Skeletal muscle tissue (tissue), 4 donors: ENCODE results near the gene ZC3H12C. TPM values are rescaled to one million over a fixed set of nuclear protein-coding genes. Genes with fewer than 3 reads are reported as not detected.

Experiments
- H3K27ac ChIP-seq: one replicate; pipeline ENCODE4 v1.7.0; 2013; ENCODE audit warnings: mild to moderate bottlenecking, low read depth, low read length, inconsistent platforms
- H3K27me3 ChIP-seq, 3 donors: one replicate each; pipeline ENCODE4 v1.7.0; 2013; ENCODE audit warnings: low read length in 3 of 3; ENCODE audit not compliant: control insufficient read depth in 3 of 3, insufficient read depth in 3 of 3
- H3K36me3 ChIP-seq, 3 donors: one replicate each; pipeline ENCODE4 v1.7.0; 2013; ENCODE audit warnings: low read length in 3 of 3; ENCODE audit not compliant: control insufficient read depth in 3 of 3, insufficient read depth in 3 of 3
- H3K4me1 ChIP-seq, 3 donors: one replicate each; pipeline ENCODE4 v1.7.0; 2013; ENCODE audit warnings: low read length in 3 of 3, mild to moderate bottlenecking in 3 of 3; ENCODE audit not compliant: control insufficient read depth in 3 of 3, insufficient read depth in 3 of 3
- H3K4me3 ChIP-seq, 3 donors: one replicate each; pipeline ENCODE4 v1.7.0; 2013; ENCODE audit warnings: low read length in 3 of 3
- H3K9ac ChIP-seq, 3 donors: one replicate each; pipeline ENCODE4 v1.7.0; 2013; ENCODE audit warnings: low read length in 3 of 3, mild to moderate bottlenecking in 3 of 3, moderate library complexity in 2 of 3, low read depth in 1 of 3
- H3K9me3 ChIP-seq, 3 donors: one replicate each; pipeline ENCODE4 v1.7.0; 2013; ENCODE audit warnings: low read length in 3 of 3; ENCODE audit not compliant: control insufficient read depth in 3 of 3
- total RNA-seq: library from RNA; depleted of rRNA; stranded (reverse); fragments of >200 nt; gene quantifications from one replicate; pipeline ENCODE4 v1.2.3, GENCODE V29; 2014
- donor health status: Osteomylitis.

Gene ZC3H12C
- total RNA-seq, 1 donor from 2014 or later: 13.6 TPM

DNA sequence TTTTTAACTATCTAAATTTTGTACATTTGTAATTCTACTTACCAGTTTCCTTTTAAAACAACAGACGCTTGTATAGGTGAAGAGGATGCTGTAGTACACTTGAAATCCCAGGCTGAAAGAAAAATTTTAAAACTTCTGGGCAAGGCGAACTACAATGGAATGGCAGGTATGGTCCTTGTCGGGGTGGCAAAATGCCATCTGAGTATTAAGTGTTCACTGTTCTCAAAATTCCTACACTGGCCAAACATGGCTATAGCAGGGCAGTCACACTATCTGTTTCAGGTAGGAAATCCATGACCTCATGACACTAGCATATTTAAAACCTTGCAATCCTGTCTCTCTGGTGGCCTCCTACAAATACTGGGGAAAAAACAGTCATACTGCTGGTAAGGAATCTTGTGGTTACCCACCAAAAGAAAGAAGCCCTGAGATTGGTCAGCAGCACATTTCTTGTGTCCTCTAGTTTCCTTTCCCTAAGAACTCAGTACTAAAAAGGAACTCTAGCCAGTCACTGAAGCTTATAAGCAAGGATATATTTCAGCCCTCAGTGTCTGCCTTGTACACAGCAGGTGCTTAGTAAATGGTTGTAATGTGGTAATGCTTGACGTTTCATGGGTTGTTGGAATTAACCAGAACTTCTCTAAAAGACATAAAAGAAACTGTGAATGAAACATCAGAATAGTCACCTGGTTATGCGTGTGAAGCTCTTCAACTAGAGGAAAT, 5.2 kb upstream of the ZC3H12C start:
- H3K27ac ChIP-seq: no peak overlapping the region
- no peak overlapping the region for H3K9ac ChIP-seq
- no peaks in the 10 kb centered on the region for H3K36me3 ChIP-seq
- no peaks in the 10 kb centered on the region for H3K27me3 ChIP-seq
- H3K4me3 ChIP-seq: no peak overlapping the region
- H3K9me3 ChIP-seq: no peaks in the 10 kb centered on the region
- peaks cover 5 to 13% (median 6%) of the 10 kb centered on the region in 3 donors for H3K4me1 ChIP-seq

DNA sequence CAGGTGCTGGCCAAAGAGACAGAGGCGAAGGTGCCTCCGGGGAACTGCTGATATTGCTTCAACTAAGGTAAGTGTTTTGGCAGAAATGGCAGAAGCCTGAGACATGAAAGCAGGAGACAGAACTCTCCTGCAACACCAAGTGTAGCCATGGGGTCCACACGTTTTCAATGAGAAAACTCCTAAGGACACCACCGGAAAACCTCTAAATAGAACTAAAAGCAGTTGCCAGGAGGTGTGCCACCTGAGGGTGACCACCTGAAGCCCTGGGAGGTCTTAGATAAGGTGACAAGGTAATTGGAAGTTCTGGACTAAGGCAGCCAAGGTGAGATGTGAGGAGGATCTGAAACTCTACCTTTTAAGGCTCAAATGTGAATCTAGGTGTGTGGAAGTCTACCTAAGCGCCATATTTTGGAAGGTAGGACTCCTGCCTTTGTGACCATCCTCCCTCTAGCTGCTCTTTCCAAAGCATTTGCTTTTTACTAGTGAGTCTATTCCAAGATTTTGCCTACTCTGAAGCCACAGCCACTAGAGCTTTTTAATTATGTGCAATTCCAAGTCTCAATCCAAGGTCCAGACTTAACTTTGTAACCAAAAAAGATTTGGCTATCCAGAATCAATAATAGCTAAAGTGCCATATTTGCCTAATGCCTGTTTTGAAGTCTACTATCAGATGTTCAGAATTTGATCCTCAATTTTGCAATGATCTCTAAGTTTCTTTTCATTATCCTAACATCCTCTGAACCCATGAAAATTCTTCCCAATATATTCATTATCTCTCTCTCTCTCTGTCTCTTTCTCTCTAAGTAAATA, 4.5 kb upstream of the ZC3H12C start:
- H3K36me3 ChIP-seq: no peaks in the 10 kb centered on the region
- no peaks in the 10 kb centered on the region for H3K9me3 ChIP-seq
- H3K4me1 ChIP-seq: peaks cover 5 to 15% (median 7%) of the 10 kb centered on the region in 3 donors
- H3K4me3 ChIP-seq: no peak overlapping the region
- no peak overlapping the region for H3K9ac ChIP-seq
- H3K27me3 ChIP-seq: no peaks in the 10 kb centered on the region
- H3K27ac ChIP-seq: no peak overlapping the region

DNA sequence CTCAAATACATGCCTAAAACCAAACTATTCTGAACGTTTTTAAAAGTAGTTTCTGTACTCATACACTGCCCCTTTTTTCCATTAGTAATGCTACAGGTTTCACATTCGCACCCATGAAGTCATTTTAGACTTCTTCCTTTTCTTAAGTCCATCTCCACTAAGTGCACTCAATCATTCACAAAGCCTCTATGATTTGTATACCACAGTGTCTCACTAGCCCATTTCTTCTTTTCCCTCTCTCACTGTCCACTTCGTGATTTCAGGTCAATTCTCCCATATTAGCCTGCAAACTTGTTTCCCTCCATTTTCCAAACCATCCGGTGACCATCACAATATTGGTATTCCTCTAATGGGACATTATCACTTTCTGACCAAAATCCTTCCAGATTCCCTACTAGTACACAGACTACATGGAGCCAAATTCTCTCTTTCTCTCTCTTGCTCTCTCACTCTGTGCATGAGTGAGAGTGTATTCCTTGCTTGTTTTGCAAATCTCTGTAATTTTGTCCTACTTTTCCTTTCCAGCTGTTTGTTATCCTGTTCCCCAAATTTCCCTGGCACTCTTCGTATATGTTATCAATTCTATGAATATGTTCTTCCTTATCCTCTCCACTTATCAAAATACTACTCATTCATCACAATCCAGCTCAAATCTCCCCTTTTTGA, 3.4 kb upstream of the ZC3H12C start:
- no peak overlapping the region for H3K4me3 ChIP-seq
- H3K36me3 ChIP-seq: no peaks in the 10 kb centered on the region
- H3K9me3 ChIP-seq: no peaks in the 10 kb centered on the region
- no peaks in the 10 kb centered on the region for H3K27me3 ChIP-seq
- no peak overlapping the region for H3K9ac ChIP-seq
- peaks cover 12 to 17% (median 16%) of the 10 kb centered on the region in 3 donors for H3K4me1 ChIP-seq
- no peak overlapping the region for H3K27ac ChIP-seq

DNA sequence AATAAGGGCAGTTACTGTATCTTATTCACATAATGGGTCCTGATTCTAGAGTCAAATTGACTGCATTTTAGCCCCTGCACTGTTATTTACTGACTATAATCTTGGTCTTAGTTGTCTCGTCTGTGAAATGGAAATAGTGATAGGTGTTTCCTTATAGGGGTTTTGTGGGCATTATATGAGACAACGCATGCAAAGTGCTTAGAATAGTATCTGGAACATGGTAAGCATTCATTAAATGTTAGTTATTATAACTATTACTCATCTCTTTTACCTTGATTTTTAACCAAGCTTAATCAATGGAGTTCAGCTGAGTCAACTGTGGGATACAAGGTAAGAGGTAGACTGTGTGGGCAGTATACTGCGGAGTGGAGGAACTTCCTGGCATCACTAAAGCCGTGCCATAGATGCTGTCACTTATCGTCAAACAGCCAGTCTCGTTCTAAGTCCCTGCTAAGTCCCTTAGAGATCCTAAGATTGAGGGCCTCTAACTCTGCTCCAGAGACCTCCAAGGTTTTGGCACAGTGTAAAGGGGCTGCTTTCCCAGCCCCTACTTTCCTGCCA, 2.6 kb upstream of the ZC3H12C start:
- H3K4me3 ChIP-seq: no peak overlapping the region
- no peaks in the 10 kb centered on the region for H3K27me3 ChIP-seq
- H3K27ac ChIP-seq: no peak overlapping the region
- H3K4me1 ChIP-seq: peaks cover 13 to 17% (median 16%) of the 10 kb centered on the region in 3 donors
- H3K36me3 ChIP-seq: no peaks in the 10 kb centered on the region
- no peaks in the 10 kb centered on the region for H3K9me3 ChIP-seq
- no peak overlapping the region for H3K9ac ChIP-seq

DNA sequence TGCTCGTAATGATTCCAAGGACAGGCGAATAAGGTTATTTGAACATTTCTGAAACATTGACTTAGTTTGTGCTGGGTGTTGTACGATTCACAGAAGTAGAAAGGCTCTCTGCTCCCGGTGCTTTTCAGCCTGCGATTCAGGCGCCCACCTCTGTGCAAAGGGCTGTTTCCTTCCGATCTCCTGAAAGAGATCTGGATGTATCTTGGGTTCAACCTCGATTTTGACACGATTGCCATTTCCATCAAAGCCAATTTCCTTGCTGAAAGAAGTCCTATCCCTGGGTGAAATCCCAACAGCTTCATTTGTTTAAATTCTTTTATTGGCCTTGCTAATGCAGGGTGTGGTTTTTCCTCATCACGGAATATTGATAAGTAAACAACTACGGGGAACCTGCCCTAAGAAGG, 1.1 kb upstream of the ZC3H12C start:
- Histone ChIP-seq H3K4me3 (peak overlapping the region; percentile 78 to 81 (median 80)), H3K36me3 (no peaks in the 10 kb centered on the region), H3K27me3 (no peaks in the 10 kb centered on the region), H3K9ac (peak overlapping the region; percentile 84 to 91 (median 84)), H3K4me1 (peaks cover 16 to 17% (median 17%) of the 10 kb centered on the region in 3 donors), H3K27ac (peak overlapping the region; percentile 85), H3K9me3 (no peaks in the 10 kb centered on the region)

DNA sequence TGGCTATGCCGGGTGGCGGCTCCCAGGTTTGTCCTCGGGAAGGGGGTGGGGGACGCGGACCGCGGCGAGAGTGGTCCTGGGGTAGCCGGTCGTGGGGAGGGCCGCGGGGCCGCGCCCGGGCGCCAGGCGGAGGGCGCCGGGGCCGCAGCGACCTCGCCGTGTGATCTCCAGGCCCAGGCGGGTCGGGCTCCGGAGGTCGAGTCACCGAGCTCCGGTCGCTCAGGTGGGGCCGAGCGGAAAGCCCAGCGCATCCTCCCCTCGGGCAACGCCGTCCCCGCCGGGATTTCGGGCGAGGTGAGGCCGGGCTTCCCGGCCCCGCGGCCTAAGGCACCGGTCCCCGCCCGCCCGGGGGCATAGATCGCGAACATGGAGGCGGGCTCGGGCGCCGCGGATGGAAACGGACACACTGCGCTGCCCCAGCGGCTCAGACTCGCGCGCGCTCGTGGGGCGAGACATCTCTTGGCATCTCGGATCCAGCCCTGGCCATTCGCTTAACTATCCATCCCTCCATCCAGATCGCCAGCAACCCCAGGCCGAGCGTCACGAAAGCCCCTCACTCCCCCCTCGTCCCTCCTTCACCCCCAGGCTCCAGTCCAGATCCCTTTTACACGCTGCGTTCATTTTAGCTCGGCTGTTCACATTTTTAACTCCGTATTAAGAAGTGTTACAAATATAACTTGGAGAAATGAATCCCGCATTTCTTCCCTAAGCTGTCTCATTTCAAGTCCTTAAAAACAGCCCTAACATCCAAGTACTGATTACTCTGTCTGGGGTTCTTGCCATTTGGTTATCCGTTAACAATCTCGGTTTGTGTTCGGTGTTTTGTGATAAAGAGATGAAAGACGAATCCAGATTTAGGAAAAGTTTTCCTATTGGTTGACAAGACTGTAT, 460 bp downstream of the ZC3H12C start:
- Histone ChIP-seq H3K36me3 (no peaks in the 10 kb centered on the region), H3K9me3 (no peaks in the 10 kb centered on the region), H3K27ac (peak overlapping the region; percentile 86), H3K4me3 (peak overlapping the region; percentile 80 to 83 (median 81)), H3K4me1 (peaks cover 16 to 17% (median 17%) of the 10 kb centered on the region in 3 donors), H3K9ac (peak overlapping the region; percentile 83 to 89 (median 87)), H3K27me3 (no peaks in the 10 kb centered on the region)

DNA sequence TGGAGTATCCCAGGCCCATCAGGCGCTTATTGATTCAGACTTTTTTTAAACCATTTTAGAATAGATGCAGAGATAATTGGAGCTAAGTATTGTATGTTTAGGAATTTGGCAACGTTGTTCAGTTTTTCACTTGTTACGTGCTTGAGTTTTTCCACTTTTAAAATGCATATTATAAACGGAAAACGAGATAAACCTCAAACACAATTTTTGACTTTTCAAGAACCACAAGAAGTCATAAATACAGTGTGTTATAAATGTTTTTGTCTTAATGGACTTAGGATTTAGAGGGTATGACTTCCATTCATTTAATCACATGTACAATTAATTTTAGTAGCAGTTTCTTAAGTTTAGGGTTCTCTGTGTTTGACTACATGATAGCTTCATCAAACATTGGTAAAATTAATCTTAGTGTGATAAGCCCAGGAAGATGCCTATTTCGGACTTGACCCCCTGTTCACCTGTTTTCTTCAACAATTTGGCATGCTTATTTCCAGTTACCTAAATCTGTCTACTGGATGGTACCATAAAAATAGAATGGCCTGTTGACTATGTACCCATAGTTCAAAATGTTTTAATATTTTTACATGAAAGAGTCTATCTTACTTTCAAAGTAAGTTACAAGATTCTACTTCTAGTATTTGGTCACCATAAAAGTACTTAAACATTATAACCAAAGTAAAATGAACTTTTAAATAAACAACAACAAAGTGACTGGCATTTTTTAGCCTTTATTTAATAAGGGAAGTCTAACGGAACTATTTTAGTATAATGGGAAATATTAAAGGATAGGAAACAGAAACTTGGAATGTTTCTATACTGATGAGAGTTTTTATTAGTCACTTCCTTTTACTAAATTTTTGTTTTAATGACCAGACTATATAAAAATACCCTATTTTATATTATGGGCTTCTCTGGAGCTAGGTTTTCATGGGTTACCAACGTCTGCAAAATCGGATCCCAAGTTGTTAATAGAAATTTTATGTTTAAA, 1.4 kb downstream of the ZC3H12C start:
- Histone ChIP-seq H3K9ac (peak overlapping the region; percentile 83 to 89 (median 87)), H3K27me3 (no peaks in the 10 kb centered on the region), H3K27ac (peak overlapping the region; percentile 86), H3K36me3 (no peaks in the 10 kb centered on the region), H3K9me3 (no peaks in the 10 kb centered on the region), H3K4me1 (peaks cover 16 to 17% (median 17%) of the 10 kb centered on the region in 3 donors), H3K4me3 (peak overlapping the region; percentile 80 to 83 (median 81))

DNA sequence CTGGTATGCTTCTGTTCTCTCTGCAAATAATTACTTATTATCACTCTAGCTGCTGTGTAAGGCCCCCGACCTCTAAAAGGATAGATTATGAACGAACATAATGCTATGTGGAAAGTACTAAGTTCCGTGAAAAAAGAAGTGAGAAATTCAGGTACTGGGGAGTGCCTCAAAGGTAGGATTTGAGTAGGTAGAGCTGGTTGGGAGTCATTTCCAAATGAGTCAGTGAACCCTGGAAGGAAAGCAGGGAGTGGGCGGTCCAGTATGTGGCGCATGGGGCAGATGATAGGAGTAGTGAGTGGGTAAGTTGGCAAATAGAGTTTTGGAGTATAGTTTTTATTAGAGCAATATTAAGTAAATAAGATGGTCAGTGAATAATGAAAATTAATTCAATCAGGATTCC, 2.4 kb downstream of the ZC3H12C start:
- peaks cover 16 to 17% (median 17%) of the 10 kb centered on the region in 3 donors for H3K4me1 ChIP-seq
- H3K9me3 ChIP-seq: no peaks in the 10 kb centered on the region
- H3K27ac ChIP-seq: no peak overlapping the region
- no peak overlapping the region for H3K9ac ChIP-seq
- H3K27me3 ChIP-seq: no peaks in the 10 kb centered on the region
- H3K4me3 ChIP-seq: no peak overlapping the region
- H3K36me3 ChIP-seq: no peaks in the 10 kb centered on the region
